Measurements from ENCODE around the gene RASGEF1B. TPM values are rescaled to one million over a fixed set of nuclear protein-coding genes. Genes with fewer than 3 reads are reported as not detected.

RASGEF1B gene
- total RNA-seq, 1 donor from 2014 or later: 2.3 TPM

DNA sequence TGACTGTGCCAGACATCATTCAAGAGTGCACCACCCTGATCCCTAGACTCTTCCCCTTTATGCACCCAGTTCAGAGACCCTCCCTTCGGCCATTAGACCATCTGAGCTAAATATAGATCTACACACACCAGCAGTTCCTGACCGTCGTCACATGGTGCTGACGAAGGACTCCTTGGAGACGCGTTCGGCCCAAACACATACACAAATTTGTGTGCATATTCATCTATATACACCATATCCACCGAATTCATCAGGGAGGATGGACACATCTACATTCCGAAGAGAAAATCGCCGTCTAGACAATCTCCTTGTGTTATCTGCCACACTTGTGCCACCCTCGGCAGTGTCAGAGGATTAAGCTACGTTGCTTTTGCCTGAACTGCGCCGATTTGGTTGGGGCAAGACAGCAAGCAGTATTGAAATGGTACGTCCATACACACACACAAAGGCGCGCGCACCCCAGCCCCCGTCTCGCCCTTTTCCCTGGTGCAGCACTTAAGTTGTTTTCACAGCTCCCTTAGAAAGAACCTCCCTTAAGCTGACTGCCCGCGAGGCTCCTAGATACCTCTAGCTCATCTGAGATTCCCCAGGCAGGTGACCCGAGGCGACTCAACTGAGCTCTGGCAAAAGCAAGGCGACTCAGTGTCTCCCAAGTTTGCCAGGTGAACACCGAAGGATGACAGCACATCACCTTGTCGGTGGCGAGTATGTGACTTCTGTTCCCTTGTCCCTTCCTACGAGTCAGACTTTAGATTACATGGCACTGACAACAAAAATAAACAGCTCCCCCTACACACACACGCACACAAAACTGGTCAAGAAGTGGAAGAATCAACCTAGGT is 1.0 kb downstream of the RASGEF1B start:
- Mint-ChIP-seq H3K4me1 (ENCODE audit: low read depth) (peaks cover 29% of the 10 kb centered on the region), H3K4me3 (ENCODE audit: unreplicated experiment) (peak overlapping the region; percentile 75), H3K9me3 (ENCODE audit: low read depth) (no peaks in the 10 kb centered on the region), H3K36me3 (ENCODE audit: low read depth) (no peaks in the 10 kb centered on the region), H3K27ac (ENCODE audit: unreplicated experiment) (peak overlapping the region; percentile 46), H3K27me3 (ENCODE audit: low read depth) (peaks cover 42% of the 10 kb centered on the region)
- no peak for TF ChIP-seq CTCF (IDR thresholded peaks at IDR 0.05)
- DNase-seq (ENCODE audit: low spot score): no peak

DNA sequence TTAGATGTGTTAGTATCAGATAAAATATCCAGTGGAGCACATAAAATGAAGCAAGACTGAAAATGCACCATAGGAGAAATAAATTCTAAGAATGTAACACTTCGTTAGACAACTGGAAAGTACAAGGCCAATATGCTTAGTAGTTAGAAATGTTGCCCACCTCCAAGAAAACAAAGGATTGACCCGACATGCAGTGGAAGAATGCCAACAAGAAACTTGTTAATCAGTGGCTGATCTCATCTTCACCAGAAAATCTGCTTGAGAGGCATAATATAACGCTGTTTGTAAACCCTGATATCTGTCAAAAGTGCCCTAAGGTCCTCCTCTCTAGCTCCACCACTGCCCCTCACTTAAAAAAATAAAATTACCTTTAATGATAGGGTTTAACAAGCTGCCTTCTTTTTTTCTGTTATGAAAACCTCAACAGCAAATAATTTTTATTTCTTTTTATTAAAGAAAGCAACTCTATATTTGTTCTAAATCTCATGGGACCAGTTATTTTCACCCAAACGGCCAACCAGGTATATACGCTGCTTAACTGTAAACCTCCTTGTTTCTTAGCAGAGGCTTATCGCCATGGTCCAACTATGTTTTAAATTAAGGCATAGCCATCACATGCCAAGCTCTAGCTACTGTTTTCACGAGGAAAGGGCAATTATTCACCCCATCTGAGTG is 1.8 kb downstream of the RASGEF1B start:
- no peak for TF ChIP-seq CTCF (IDR thresholded peaks at IDR 0.05)
- Mint-ChIP-seq H3K36me3 (ENCODE audit: low read depth) (no peaks in the 10 kb centered on the region), H3K4me3 (ENCODE audit: unreplicated experiment) (peak overlapping the region; percentile 75), H3K9me3 (ENCODE audit: low read depth) (no peaks in the 10 kb centered on the region), H3K27me3 (ENCODE audit: low read depth) (peaks cover 38% of the 10 kb centered on the region), H3K27ac (ENCODE audit: unreplicated experiment) (peak overlapping the region; percentile 18), H3K4me1 (ENCODE audit: low read depth) (peaks cover 29% of the 10 kb centered on the region)
- DNase-seq (ENCODE audit: low spot score): no peak

DNA sequence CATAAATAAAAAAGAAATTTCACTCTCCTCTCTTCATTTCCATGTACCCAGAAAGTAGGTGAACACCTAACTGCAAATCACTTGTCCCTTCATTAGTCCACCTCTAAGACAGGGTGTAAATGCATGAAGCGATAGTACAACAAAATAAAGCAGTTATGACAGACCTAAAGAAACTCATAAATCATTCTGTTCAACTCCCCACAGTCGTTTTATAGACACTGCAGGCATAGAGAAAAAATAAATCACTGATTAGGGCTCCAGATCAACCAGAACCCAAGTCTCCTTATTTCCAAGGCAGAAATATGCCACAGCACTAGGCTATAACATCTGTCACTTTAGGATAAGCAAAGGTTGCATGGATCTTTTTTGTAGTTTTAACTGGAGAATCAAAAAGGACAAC is 3.0 kb downstream of the RASGEF1B start:
- Mint-ChIP-seq H3K27me3 (ENCODE audit: low read depth) (peaks cover 36% of the 10 kb centered on the region), H3K27ac (ENCODE audit: unreplicated experiment) (no peak overlapping the region), H3K4me3 (ENCODE audit: unreplicated experiment) (no peak overlapping the region), H3K9me3 (ENCODE audit: low read depth) (no peaks in the 10 kb centered on the region), H3K36me3 (ENCODE audit: low read depth) (no peaks in the 10 kb centered on the region), H3K4me1 (ENCODE audit: low read depth) (peaks cover 29% of the 10 kb centered on the region)
- DNase-seq (ENCODE audit: low spot score): no peak
- TF ChIP-seq CTCF (IDR thresholded peaks at IDR 0.05): no peak

DNA sequence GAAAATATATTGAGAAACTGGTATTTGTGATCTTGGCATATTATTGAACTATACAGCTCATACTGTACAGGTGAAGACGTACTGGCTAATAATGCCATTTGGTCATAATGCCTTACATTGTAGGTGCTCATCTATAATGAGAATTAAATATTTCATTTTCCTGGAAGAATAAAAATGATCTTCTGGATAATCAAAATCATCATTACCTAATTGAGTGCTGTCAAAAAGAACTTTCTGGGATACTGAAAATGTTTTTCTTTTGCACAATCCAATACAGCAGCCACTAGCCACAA is 4.1 kb downstream of the RASGEF1B start:
- Mint-ChIP-seq H3K4me1 (ENCODE audit: low read depth) (peaks cover 25% of the 10 kb centered on the region), H3K36me3 (ENCODE audit: low read depth) (no peaks in the 10 kb centered on the region), H3K4me3 (ENCODE audit: unreplicated experiment) (no peak overlapping the region), H3K27ac (ENCODE audit: unreplicated experiment) (no peak overlapping the region), H3K27me3 (ENCODE audit: low read depth) (peaks cover 32% of the 10 kb centered on the region), H3K9me3 (ENCODE audit: low read depth) (no peaks in the 10 kb centered on the region)
- no peak for TF ChIP-seq CTCF (IDR thresholded peaks at IDR 0.05)
- no peak for DNase-seq (ENCODE audit: low spot score)

DNA sequence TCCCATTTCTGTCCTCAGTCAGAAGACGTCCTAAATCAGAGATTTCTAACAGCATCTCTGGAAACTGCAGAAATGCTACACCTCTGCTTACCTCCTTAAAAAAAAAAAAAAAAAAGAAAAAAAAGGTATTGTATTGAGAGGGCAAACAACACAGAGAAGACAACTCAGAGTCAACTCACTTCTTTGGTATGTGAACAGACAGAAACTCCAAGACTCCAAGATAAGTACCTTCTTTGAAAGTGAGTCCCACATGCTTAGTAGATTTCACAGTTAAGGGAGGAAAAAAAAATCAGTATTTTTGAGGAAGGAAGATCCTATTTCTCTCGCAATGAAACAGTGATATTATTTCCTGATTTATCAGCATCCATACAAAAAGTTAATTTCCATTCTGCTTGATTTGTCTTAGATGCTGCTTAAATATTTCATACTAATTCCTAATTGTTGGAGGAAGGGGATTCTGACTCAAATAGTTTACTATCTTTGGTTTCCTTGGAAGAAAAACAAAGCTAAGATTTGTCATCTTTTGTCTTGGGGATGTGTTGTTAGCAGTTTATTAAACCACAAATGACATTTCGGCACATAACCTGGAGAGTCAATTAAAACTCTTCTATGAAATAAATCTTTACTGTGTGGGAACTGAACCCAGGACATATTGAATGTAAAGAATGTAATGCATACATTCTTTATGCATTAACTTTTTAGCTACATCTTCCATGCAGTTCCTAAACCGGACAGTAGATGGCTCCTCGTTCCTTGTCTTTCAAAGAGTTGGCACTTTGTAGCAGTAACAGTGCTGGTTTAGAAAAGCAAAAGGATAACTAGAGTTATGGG is 4.7 kb downstream of the RASGEF1B start:
- Mint-ChIP-seq H3K4me3 (ENCODE audit: unreplicated experiment) (no peak overlapping the region), H3K27ac (ENCODE audit: unreplicated experiment) (no peak overlapping the region), H3K9me3 (ENCODE audit: low read depth) (no peaks in the 10 kb centered on the region), H3K27me3 (ENCODE audit: low read depth) (peaks cover 35% of the 10 kb centered on the region), H3K36me3 (ENCODE audit: low read depth) (no peaks in the 10 kb centered on the region), H3K4me1 (ENCODE audit: low read depth) (peaks cover 21% of the 10 kb centered on the region)
- TF ChIP-seq CTCF (IDR thresholded peaks at IDR 0.05): peak; percentile 98
- DNase-seq (ENCODE audit: low spot score): no peak

All from chondrocyte (in vitro differentiated cells).